IMR-90 (cell line): ENCODE data around the gene FLACC1. TPM values are rescaled to one million over a fixed set of nuclear protein-coding genes. Genes with fewer than 3 reads are reported as not detected.

Source experiments
- ATAC-seq: fragments of 200-7000 bp; cut with Tn5 transposase; 2 replicates; pipeline ENCODE4 v1.9.1; 2020; ENCODE audit warnings: low read depth, mild to moderate bottlenecking, moderate library complexity
- BruUV-seq: library from RNA; stranded (reverse); fragments of 400-500 nt; replicated peaks from 2 replicates; lab custom pipeline; 2021; lab: Mats Ljungman, UMichigan
- CTCF ChIA-PET: fragments of 300-600 bp; formaldehyde crosslinking; extraction: SDS; loops from one replicate; lab custom pipeline; 2021; ENCODE audit warnings: antibody characterized with exemption; lab: Yijun Ruan, JAX
- POLR2A ChIA-PET: fragments of 300-600 bp; sonication (Branson Sonifier 250); formaldehyde crosslinking; loops from one replicate; lab custom pipeline; 2022; ENCODE audit warnings: antibody characterized with exemption; ENCODE audit not compliant: unreplicated experiment; lab: Charles Lee
- DNase-seq: peaks from one replicate; pipeline ENCODE4 v3.0.0; 2013
- H2AFZ ChIP-seq: replicated peaks from 2 replicates; pipeline ENCODE3; 2013; ENCODE audit warnings: low read length, mild to moderate bottlenecking; ENCODE audit not compliant: poor library complexity
- H2AK5ac ChIP-seq: 2 replicates; pipeline ENCODE4 v1.6.1; 2013; ENCODE audit warnings: low read depth, low read length, inconsistent platforms
- H2AK9ac ChIP-seq: replicated peaks from 2 replicates; pipeline ENCODE3; 2013; ENCODE audit warnings: mild to moderate bottlenecking, low read depth, low read length, moderate library complexity; ENCODE audit not compliant: poor library complexity
- H2BK120ac ChIP-seq: 2 replicates; pipeline ENCODE4 v1.6.1; 2013; ENCODE audit warnings: low read depth, low read length, inconsistent platforms
- H2BK15ac ChIP-seq: 3 replicates; pipeline ENCODE4 v1.6.1; 2013; ENCODE audit warnings: low read depth, low read length, inconsistent platforms
- H2BK20ac ChIP-seq: 2 replicates; pipeline ENCODE4 v1.6.1; 2013; ENCODE audit warnings: low read depth, mild to moderate bottlenecking, inconsistent platforms, low read length, moderate library complexity
- H2BK5ac ChIP-seq: 2 replicates; pipeline ENCODE4 v1.6.1; 2013; ENCODE audit warnings: mild to moderate bottlenecking, low read depth, low read length, inconsistent platforms; ENCODE audit not compliant: poor library complexity, severe bottlenecking
- H3K14ac ChIP-seq: replicated peaks from 2 replicates; pipeline ENCODE4 v1.6.1; 2013; ENCODE audit warnings: low read depth, low read length, inconsistent platforms
- H3K18ac ChIP-seq: 2 replicates; pipeline ENCODE4 v1.6.1; 2013; ENCODE audit warnings: low read depth, low read length, control low read depth
- H3K23ac ChIP-seq: 2 replicates; pipeline ENCODE4 v1.6.1; 2013; ENCODE audit warnings: low read depth, low read length, inconsistent platforms
- H3K27ac ChIP-seq: 2 replicates; pipeline ENCODE4 v1.5.1; 2013; ENCODE audit warnings: mild to moderate bottlenecking, control low read depth, low read length; ENCODE audit not compliant: insufficient read depth
- H3K27me3 ChIP-seq: 2 replicates; pipeline ENCODE4 v1.6.1; 2013; ENCODE audit warnings: low read length; ENCODE audit not compliant: control insufficient read depth, insufficient read depth
- H3K36me3 ChIP-seq: 2 replicates; pipeline ENCODE4 v1.6.1; 2013; ENCODE audit warnings: low read length, mixed read lengths; ENCODE audit not compliant: control insufficient read depth, insufficient read depth
- H3K4ac ChIP-seq: 2 replicates; pipeline ENCODE4 v1.6.1; 2013; ENCODE audit warnings: low read depth, low read length, inconsistent platforms
- H3K4me1 ChIP-seq: 2 replicates; pipeline ENCODE4 v1.6.1; 2013; ENCODE audit warnings: low read length, mixed read lengths; ENCODE audit not compliant: control insufficient read depth, insufficient read depth
- H3K4me2 ChIP-seq: 2 replicates; pipeline ENCODE4 v1.6.1; 2013; ENCODE audit warnings: low read depth, mild to moderate bottlenecking, control low read depth, low read length, moderate library complexity
- H3K4me3 ChIP-seq: 2 replicates; pipeline ENCODE4 v1.5.1; 2013; ENCODE audit warnings: low read depth, mild to moderate bottlenecking, control low read depth, low read length, moderate library complexity; ENCODE audit not compliant: insufficient read depth
- H3K56ac ChIP-seq: 2 replicates; pipeline ENCODE4 v1.6.1; 2013; ENCODE audit warnings: low read length, inconsistent platforms; ENCODE audit not compliant: insufficient read depth; ENCODE audit errors: extremely low read depth
- H3K79me1 ChIP-seq, 2 experiments: 2 replicates each; pipeline ENCODE4 v1.6.1; 2013; ENCODE audit warnings: low read length in 2 of 2, inconsistent platforms in 1 of 2, low read depth in 1 of 2
- H3K9ac ChIP-seq: 2 replicates; pipeline ENCODE4 v1.6.1; 2013; ENCODE audit warnings: low read depth, low read length, control low read depth
- H3K9me1 ChIP-seq: 2 replicates; pipeline ENCODE4 v1.6.1; 2013; ENCODE audit warnings: low read length, inconsistent platforms; ENCODE audit not compliant: insufficient read depth
- H3K9me3 ChIP-seq: 2 replicates; pipeline ENCODE4 v1.6.1; 2013; ENCODE audit warnings: low read length; ENCODE audit not compliant: control insufficient read depth, insufficient read depth
- H4K20me1 ChIP-seq: 2 replicates; pipeline ENCODE4 v1.6.1; 2013; ENCODE audit warnings: low read length, inconsistent platforms; ENCODE audit not compliant: insufficient read depth
- H4K5ac ChIP-seq: 2 replicates; pipeline ENCODE4 v1.6.1; 2013; ENCODE audit warnings: mild to moderate bottlenecking, low read depth, low read length, control low read depth
- H4K8ac ChIP-seq, 2 experiments: 2 replicates each; pipeline ENCODE4 v1.6.1; 2013; ENCODE audit warnings: low read depth in 2 of 2, low read length in 2 of 2, control low read depth in 1 of 2, inconsistent platforms in 1 of 2
- H4K91ac ChIP-seq: 2 replicates; pipeline ENCODE4 v1.6.1; 2013; ENCODE audit warnings: low read depth, low read length, inconsistent platforms; ENCODE audit not compliant: insufficient read depth
- CEBPB ChIP-seq: IDR thresholded peaks from 2 replicates; pipeline ENCODE4 v1.6.1; 2012; ENCODE audit warnings: low read depth, low read length, improper control_type of control experiment
- CTCF ChIP-seq: conservative IDR thresholded peaks from 2 replicates; pipeline ENCODE4 v1.5.1; 2012; ENCODE audit warnings: mild to moderate bottlenecking, low read depth, low read length, improper control_type of control experiment
- WGBS, 2 experiments: methylation state at CpG; one replicate each; pipeline versions ENCODE4 v1.1.5 to v1.1.7; 2013; ENCODE audit warnings: missing lambda C conversion rate in 2 of 2; ENCODE audit not compliant: insufficient read length in 1 of 2; ENCODE audit errors: extremely low coverage in 2 of 2; 5-methylcytosine and 5-hydroxymethylcytosine counted together
- dilution Hi-C: fragments of 300-500 bp; cut with HindIII; formaldehyde crosslinking; loops from one replicate; pipeline ENCODE4 v1.14.3; 2018; ENCODE audit warnings: low sequenced_read_pairs; ENCODE audit not compliant: unreplicated experiment
- in situ Hi-C: fragments of 300-500 bp; cut with MboI; formaldehyde crosslinking; loops from 3 replicates; pipeline ENCODE4 v1.14.3; 2019; ENCODE audit warnings: low sequenced_read_pairs, inconsistent platforms, mixed read lengths
- intact Hi-C: fragments of 100-400 bp; cut with micrococcal nuclease; formaldehyde crosslinking; loops from 2 replicates; pipeline ENCODE4 v1.10.0; 2022
- polyA plus RNA-seq, 3 experiments: library from polyadenylated mRNA; depleted of rRNA; stranded (reverse); fragments of >200 nt; gene quantifications; 2 replicates each; pipeline ENCODE4 v1.2.3, GENCODE V29; 2012; ENCODE audit warnings: low replicate concordance in 1 of 3
- total RNA-seq: library from RNA; depleted of rRNA; stranded (reverse); fragments of >200 nt; gene quantifications from 2 replicates; pipeline ENCODE4 v1.2.3, GENCODE V29; 2012

FLACC1 gene
- total and polyA plus RNA-seq, 2 of the 4 experiments (the other 2 are of a cell fraction): 0.32 to 0.54 TPM

- H2AFZ ChIP-seq: no peak overlapping the region
- H3K9ac ChIP-seq: no peak overlapping the region
- H3K36me3 ChIP-seq: peaks cover 10% of the 10 kb centered on the region
- H3K27ac ChIP-seq: no peak overlapping the region
- H4K20me1 ChIP-seq: no peaks in the 10 kb centered on the region
- CTCF ChIA-PET: interaction anchor here (0.6 kb wide), 1 partner anchor 345 kb away, joined by 3 read pairs; no protein-coding TSS in a partner anchor
- no peak overlapping the region for H3K14ac ChIP-seq
- H3K9me1 ChIP-seq: no peaks in the 10 kb centered on the region; the same call in 1 of the 2 replicates
- dilution Hi-C loops: no loop called here
- H4K91ac ChIP-seq: no peak overlapping the region
- no peak overlapping the region for H3K4me2 ChIP-seq
- no peak overlapping the region for H2AK9ac ChIP-seq
- in situ Hi-C loops: loop anchor here (5.0 kb wide), 1 partner anchor 114 kb away; no protein-coding TSS in a partner anchor
- no peak overlapping the region for H2AK5ac ChIP-seq
- peak; percentile 44 for TF ChIP-seq CEBPB
- TF ChIP-seq CTCF: no peak
- H3K4ac ChIP-seq: no peak overlapping the region
- no peak for ATAC-seq
- BruUV-seq: no TSS peak
- no peak overlapping the region for H3K56ac ChIP-seq
- no peak overlapping the region for H3K23ac ChIP-seq
- H2BK5ac ChIP-seq: no peak overlapping the region
- no peak overlapping the region for H3K18ac ChIP-seq
- DNase-seq: no peak
- POLR2A ChIA-PET: no interaction called here
- H3K79me1 ChIP-seq: no peaks in the 10 kb centered on the region; a peak in 1 of 4 replicates
- H4K5ac ChIP-seq: no peak overlapping the region
- H4K8ac ChIP-seq: no peak overlapping the region
- H3K9me3 ChIP-seq: peaks cover 4% of the 10 kb centered on the region; the same call in 1 of the 2 replicates
- H2BK120ac ChIP-seq: no peak overlapping the region
- H2BK15ac ChIP-seq: no peak overlapping the region
- H3K27me3 ChIP-seq: no peaks in the 10 kb centered on the region
- no CpG with 5 or more reads among the region's 2 CpGs for WGBS, 2 experiments
- no peak overlapping the region for H2BK20ac ChIP-seq
- no peak overlapping the region for H3K4me3 ChIP-seq
- intact Hi-C loops: no loop called here
- peaks cover 4% of the 10 kb centered on the region; the same call in 1 of the 2 replicates for H3K4me1 ChIP-seq
Observed at GRCh38 chr2:201361078-201361733, 4.1 kb upstream of the FLACC1 start.
